Vagina (tissue), 2 donors: Measurements from ENCODE around the gene ELMO1. TPM values are rescaled to one million over a fixed set of nuclear protein-coding genes. Genes with fewer than 3 reads are reported as not detected.

Source experiments
- DNase-seq, 2 donors: peaks; one replicate each; pipeline ENCODE4 v3.0.0-alpha.2; 2017; ENCODE audit errors: extremely low spot score in 2 of 2
- H3K27ac ChIP-seq: fragments of 200-600 bp; sonication (generic); one replicate; pipeline ENCODE4 v1.5.1; 2019
- H3K27me3 ChIP-seq: fragments of 200-600 bp; sonication (generic); one replicate; pipeline ENCODE4 v1.5.1; 2019
- H3K36me3 ChIP-seq, 2 donors: fragments of 200-600 bp; sonication (generic); one replicate each; pipeline ENCODE4 v1.5.1; 2017 to 2019
- H3K4me1 ChIP-seq: fragments of 200-600 bp; sonication (generic); one replicate; pipeline ENCODE4 v1.5.1; 2019
- H3K4me3 ChIP-seq, 2 donors: fragments of 200-600 bp; sonication (generic); 1 replicate in 1 of 2; 2 replicates in 1 of 2; pipeline ENCODE4 v1.5.1; 2016 to 2019
- H3K9me3 ChIP-seq: fragments of 200-600 bp; sonication (generic); one replicate; pipeline ENCODE4 v1.5.1; 2019
- POLR2A ChIP-seq, 2 donors: fragments of 450-650 bp; IDR thresholded peaks; one replicate each; pipeline ENCODE4 v1.6.1; 2017; ENCODE audit warnings: antibody characterized with exemption in 2 of 2, mild to moderate bottlenecking in 2 of 2, moderate library complexity in 2 of 2
- POLR2AphosphoS5 ChIP-seq, 2 donors: sonication (generic); formaldehyde crosslinking; IDR thresholded peaks; one replicate each; pipeline ENCODE4 v1.9.0; 2017; ENCODE audit warnings: antibody characterized with exemption in 2 of 2, mild to moderate bottlenecking in 2 of 2, low read depth in 1 of 2; ENCODE audit not compliant: insufficient read depth in 1 of 2
- intact Hi-C: fragments of 100-400 bp; cut with DNase I; formaldehyde crosslinking; loops from one replicate; pipeline ENCODE4 v1.15.1; 2023
- total RNA-seq: library from RNA; depleted of rRNA; stranded (reverse); fragments of >200 nt; gene quantifications from one replicate; pipeline ENCODE4 v1.2.3, GENCODE V29; 2016
- TF ChIP-seq, protein P1 (sequence below), 3 experiments: fragments of 450-650 bp in 2 of 3; fragments of 200-600 bp in 1 of 3; sonication (generic) in 1 of 3; IDR thresholded peaks; one replicate each; pipeline ENCODE4 v1.5.1; 2017 to 2019; ENCODE audit warnings: antibody characterized with exemption in 3 of 3, mild to moderate bottlenecking in 2 of 3, moderate library complexity in 2 of 3

The ELMO1 gene
- total RNA-seq, 1 donor from 2014 or later, result 74.4 TPM

DNA sequence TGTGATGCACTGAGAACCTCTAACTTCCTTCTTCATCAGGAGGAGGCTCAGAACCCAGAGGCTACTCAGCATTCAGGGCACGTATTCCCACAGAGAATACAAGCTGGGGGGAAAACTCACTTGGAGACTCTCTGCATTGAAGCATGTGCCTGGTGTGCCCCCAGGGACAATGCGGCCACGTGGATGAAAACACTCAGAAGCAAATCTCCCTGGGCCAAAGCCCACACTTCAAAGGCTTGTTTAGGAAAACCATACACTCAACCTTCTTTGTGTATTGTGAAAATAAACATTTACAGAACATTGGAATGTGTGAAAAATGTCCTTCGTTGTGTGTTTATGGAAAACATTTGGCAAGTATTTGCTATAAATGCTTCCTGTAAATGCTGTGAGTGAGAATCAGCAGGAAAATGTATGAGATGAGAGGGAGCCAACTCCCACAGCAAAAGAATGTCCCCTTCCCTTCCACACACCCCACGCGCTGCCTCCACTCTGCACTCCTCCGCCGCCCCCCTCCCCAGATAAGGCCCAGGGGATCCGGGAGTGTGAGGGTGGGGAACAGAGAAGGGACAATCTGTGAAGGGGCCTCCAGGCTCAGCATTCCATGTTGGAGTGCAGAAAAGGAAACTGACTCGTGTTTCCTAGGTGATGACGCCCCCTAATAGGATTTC lies 339.5 kb downstream of the ELMO1 start:
- no peak for DNase-seq
- TF ChIP-seq, protein P1, sequence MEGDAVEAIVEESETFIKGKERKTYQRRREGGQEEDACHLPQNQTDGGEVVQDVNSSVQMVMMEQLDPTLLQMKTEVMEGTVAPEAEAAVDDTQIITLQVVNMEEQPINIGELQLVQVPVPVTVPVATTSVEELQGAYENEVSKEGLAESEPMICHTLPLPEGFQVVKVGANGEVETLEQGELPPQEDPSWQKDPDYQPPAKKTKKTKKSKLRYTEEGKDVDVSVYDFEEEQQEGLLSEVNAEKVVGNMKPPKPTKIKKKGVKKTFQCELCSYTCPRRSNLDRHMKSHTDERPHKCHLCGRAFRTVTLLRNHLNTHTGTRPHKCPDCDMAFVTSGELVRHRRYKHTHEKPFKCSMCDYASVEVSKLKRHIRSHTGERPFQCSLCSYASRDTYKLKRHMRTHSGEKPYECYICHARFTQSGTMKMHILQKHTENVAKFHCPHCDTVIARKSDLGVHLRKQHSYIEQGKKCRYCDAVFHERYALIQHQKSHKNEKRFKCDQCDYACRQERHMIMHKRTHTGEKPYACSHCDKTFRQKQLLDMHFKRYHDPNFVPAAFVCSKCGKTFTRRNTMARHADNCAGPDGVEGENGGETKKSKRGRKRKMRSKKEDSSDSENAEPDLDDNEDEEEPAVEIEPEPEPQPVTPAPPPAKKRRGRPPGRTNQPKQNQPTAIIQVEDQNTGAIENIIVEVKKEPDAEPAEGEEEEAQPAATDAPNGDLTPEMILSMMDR (IDR thresholded peaks at IDR 0.05), result no peak
- TF ChIP-seq POLR2AphosphoS5 (IDR thresholded peaks at IDR 0.05; ENCODE audit: insufficient read depth in 1 of 2, low read depth in 1 of 2) (no peak), POLR2A (IDR thresholded peaks at IDR 0.05) (no peak)
- no peaks in the 10 kb centered on the region for H3K36me3 ChIP-seq
- no peak overlapping the region for H3K27ac ChIP-seq
- H3K9me3 ChIP-seq, result no peaks in the 10 kb centered on the region
- no peaks in the 10 kb centered on the region for H3K27me3 ChIP-seq
- H3K4me3 ChIP-seq, result no peak overlapping the region
- intact Hi-C loops, result no loop called here
- H3K4me1 ChIP-seq, result no peaks in the 10 kb centered on the region

DNA sequence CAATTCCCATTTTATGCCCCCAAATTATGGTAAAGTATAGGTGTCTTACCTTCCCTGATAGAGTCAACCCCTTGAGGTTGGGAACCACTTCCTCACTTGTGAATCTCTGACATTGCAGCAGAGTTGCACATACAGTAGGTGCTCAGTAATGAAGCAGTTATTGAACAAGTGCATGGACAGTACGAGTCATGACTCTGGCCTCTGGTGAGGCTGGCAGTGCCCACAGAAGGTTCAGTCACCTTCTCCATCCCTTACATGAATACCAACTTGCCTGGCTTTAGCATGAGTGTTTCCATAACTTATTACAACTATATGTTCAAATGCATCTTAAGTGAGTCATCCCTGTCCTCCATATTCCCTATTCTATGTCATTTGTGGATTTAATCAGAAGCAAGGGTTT lies 340.0 kb downstream of the ELMO1 start:
- Histone ChIP-seq H3K4me1 (no peaks in the 10 kb centered on the region), H3K9me3 (no peaks in the 10 kb centered on the region), H3K4me3 (no peak overlapping the region), H3K36me3 (no peaks in the 10 kb centered on the region), H3K27ac (no peak overlapping the region), H3K27me3 (no peaks in the 10 kb centered on the region)
- intact Hi-C loops, result no loop called here
- TF ChIP-seq POLR2A (IDR thresholded peaks at IDR 0.05) (no peak), POLR2AphosphoS5 (IDR thresholded peaks at IDR 0.05; ENCODE audit: insufficient read depth in 1 of 2, low read depth in 1 of 2) (no peak)
- TF ChIP-seq, protein P1 (IDR thresholded peaks at IDR 0.05), result no peak
- no peak for DNase-seq

DNA sequence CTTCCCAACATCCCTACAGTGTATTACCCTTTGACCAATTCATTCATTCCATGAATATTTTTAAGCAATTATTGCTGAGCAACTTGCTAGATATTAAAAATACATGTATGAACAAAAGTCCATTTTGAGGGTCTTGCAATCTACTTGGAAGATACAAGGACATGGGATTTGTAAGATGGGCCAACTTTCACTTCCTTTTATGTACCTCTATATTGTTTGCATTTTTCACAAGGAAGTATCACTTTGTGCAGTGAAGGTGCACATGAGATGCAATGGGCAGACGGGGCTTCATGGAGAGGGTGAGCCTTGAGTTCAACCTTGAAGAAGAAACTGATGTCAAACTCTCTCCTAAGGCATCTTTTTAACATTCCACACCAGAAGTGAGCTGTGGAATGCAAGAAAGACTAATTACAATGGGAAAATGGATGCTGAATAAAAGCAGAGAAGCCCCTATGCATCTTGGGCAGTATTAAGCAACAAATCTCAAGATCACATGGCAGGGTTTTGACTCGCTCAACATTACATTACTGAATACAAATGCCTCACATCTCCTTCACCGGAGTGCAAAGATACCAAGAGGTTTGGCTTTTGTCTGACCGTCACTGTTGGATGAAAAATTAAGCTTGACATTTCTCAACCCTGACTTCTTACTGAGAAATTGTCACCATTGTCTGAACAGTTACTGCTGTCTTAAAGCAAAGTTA lies 341.5 kb downstream of the ELMO1 start:
- Histone ChIP-seq H3K4me1 (no peaks in the 10 kb centered on the region), H3K27me3 (no peaks in the 10 kb centered on the region), H3K4me3 (no peak overlapping the region), H3K36me3 (no peaks in the 10 kb centered on the region), H3K27ac (no peak overlapping the region), H3K9me3 (no peaks in the 10 kb centered on the region)
- no peak for DNase-seq
- TF ChIP-seq POLR2A (IDR thresholded peaks at IDR 0.05), result no peak
- TF ChIP-seq, protein P1 (IDR thresholded peaks at IDR 0.05), result no peak
- TF ChIP-seq POLR2AphosphoS5 (IDR thresholded peaks at IDR 0.05; ENCODE audit: insufficient read depth in 1 of 2, low read depth in 1 of 2), result no peak
- intact Hi-C loops, result no loop called here

- intact Hi-C loops, result no loop called here
- TF ChIP-seq, protein P1 (IDR thresholded peaks at IDR 0.05), result no peak
- TF ChIP-seq POLR2AphosphoS5 (IDR thresholded peaks at IDR 0.05; ENCODE audit: insufficient read depth in 1 of 2, low read depth in 1 of 2) (no peak), POLR2A (IDR thresholded peaks at IDR 0.05) (no peak)
- no peaks in the 10 kb centered on the region for H3K27me3 ChIP-seq
- H3K27ac ChIP-seq, result no peak overlapping the region
- H3K4me3 ChIP-seq, result no peak overlapping the region
- no peak for DNase-seq
- H3K4me1 ChIP-seq, result no peaks in the 10 kb centered on the region
- no peaks in the 10 kb centered on the region for H3K9me3 ChIP-seq
- no peaks in the 10 kb centered on the region for H3K36me3 ChIP-seq
Measured at GRCh38 chr7:37105762-37106161, 342.9 kb downstream of the ELMO1 start.
